CD4-positive, CD25-positive, alpha-beta regulatory T cell (primary cell): ENCODE results near the gene SYT3. TPM values are rescaled to one million over a fixed set of nuclear protein-coding genes. Genes with fewer than 3 reads are reported as not detected.
"Not testable (repeated sequence)": the region's sequence is repeated elsewhere in the genome, so short reads cannot be mapped to it uniquely, and the experiment has no call there.

Source experiments
- ATAC-seq, 2 donors: fragments of 150-1000 bp; cut with Tn5 transposase; one replicate each; pipeline ENCODE4 v1.10.0; 2021; ENCODE audit warnings: low read depth in 2 of 2, moderate number of reproducible peaks in 2 of 2, moderate library complexity in 1 of 2
- DNase-seq, 3 donors: peaks; one replicate each; pipeline versions ENCODE4 v3.0.0 to v3.0.0-alpha.2; 2012 to 2022; ENCODE audit warnings: mixed read lengths in 1 of 3
- H3K27ac ChIP-seq: one replicate; pipeline ENCODE4 v1.7.0; 2013; ENCODE audit warnings: mild to moderate bottlenecking, low read length; ENCODE audit not compliant: insufficient read depth, poor library complexity, severe bottlenecking
- H3K27me3 ChIP-seq: one replicate; pipeline ENCODE4 v1.7.0; 2013; ENCODE audit warnings: low read length; ENCODE audit not compliant: control insufficient read depth, insufficient read depth
- H3K36me3 ChIP-seq: one replicate; pipeline ENCODE4 v1.7.0; 2013; ENCODE audit warnings: mild to moderate bottlenecking, low read length, moderate library complexity; ENCODE audit not compliant: control insufficient read depth, insufficient read depth
- H3K4me1 ChIP-seq: 2 replicates; pipeline ENCODE4 v1.7.0; 2013; ENCODE audit warnings: mild to moderate bottlenecking, low read length; ENCODE audit not compliant: insufficient read depth, control insufficient read depth, poor library complexity, severe bottlenecking
- H3K4me3 ChIP-seq: one replicate; pipeline ENCODE4 v1.7.0; 2013; ENCODE audit warnings: low read depth, mild to moderate bottlenecking, low read length, moderate library complexity
- H3K9me3 ChIP-seq, 2 experiments: 1 replicate in 1 of 2; 2 replicates in 1 of 2; pipeline ENCODE4 v1.7.0; 2013; ENCODE audit warnings: low read length in 2 of 2, mild to moderate bottlenecking in 1 of 2, moderate library complexity in 1 of 2; ENCODE audit not compliant: control insufficient read depth in 2 of 2
- H3K27ac Mint-ChIP-seq, 3 donors: one replicate each; pipeline ENCODE4 v1.8.0; 2020 to 2022; ENCODE audit warnings: mild to moderate bottlenecking in 3 of 3, mixed read lengths in 3 of 3, moderate library complexity in 2 of 3
- H3K27me3 Mint-ChIP-seq: one replicate; pipeline ENCODE4 v1.8.0; 2022; ENCODE audit warnings: mild to moderate bottlenecking, mixed read lengths
- H3K36me3 Mint-ChIP-seq: one replicate; pipeline ENCODE4 v1.8.0; 2020; ENCODE audit warnings: mixed read lengths
- H3K4me1 Mint-ChIP-seq, 4 donors: one replicate each; pipeline ENCODE4 v1.8.0; 2020 to 2022; ENCODE audit warnings: mixed read lengths in 4 of 4, mild to moderate bottlenecking in 1 of 4
- H3K4me3 Mint-ChIP-seq, 4 donors: one replicate each; pipeline ENCODE4 v1.8.0; 2020 to 2022; ENCODE audit warnings: mild to moderate bottlenecking in 4 of 4, mixed read lengths in 4 of 4, moderate library complexity in 3 of 4
- H3K9me3 Mint-ChIP-seq, 7 donors: one replicate each; pipeline ENCODE4 v1.8.0; 2020 to 2022; ENCODE audit warnings: mixed read lengths in 7 of 7, mild to moderate bottlenecking in 3 of 7, moderate library complexity in 2 of 7
- polyA plus RNA-seq, 4 donors: library from polyadenylated mRNA; unstranded; fragments of 300-500 nt; fragmentation: Illumina TruSeq; gene quantifications; one replicate each; pipeline ENCODE4 v1.2.3, GENCODE V29; 2021
- total RNA-seq: library from RNA; stranded (reverse); gene quantifications from one replicate; pipeline ENCODE4 v1.2.3, GENCODE V29; 2022

Gene SYT3
- total and polyA plus RNA-seq, 5 donors from 2014 or later: not detected

DNA sequence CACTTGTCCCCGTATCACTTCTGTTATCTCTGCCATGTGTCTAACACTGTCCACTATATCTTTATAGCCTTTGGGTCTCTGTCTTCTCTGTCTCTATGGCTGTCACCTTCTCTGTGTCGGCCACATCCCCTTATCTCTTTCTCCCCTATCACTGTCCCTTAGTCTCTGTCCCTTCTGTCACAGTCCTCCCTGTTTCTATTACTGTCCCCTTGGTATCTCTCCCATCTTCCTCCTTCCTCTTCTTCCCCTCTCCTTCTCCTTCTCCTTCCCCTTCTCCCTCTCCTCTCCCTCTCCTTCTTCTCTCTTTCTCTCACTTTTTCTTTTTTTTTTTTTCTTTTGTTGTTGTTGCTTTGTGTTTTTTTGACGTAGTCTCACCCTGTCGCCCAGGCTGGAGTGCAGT lies 36.7 kb downstream of the SYT3 start:
- H3K27me3 Mint-ChIP-seq: peaks cover 24% of the 10 kb centered on the region
- H3K9me3 Mint-ChIP-seq: peaks cover 0 to 10% (median 0%) of the 10 kb centered on the region in 7 donors
- ATAC-seq: no peak
- Histone ChIP-seq H3K4me1 (peaks cover 7% of the 10 kb centered on the region), H3K36me3 (no peaks in the 10 kb centered on the region), H3K27ac (no peak overlapping the region), H3K9me3 (no peaks in the 10 kb centered on the region), H3K27me3 (no peaks in the 10 kb centered on the region), H3K4me3 (no peak overlapping the region)
- H3K27ac Mint-ChIP-seq: no peak overlapping the region
- DNase-seq: no peak
- peaks cover 0 to 12% (median under 1%) of the 10 kb centered on the region in 4 donors for H3K4me1 Mint-ChIP-seq
- H3K4me3 Mint-ChIP-seq: no peak overlapping the region
- no peaks in the 10 kb centered on the region for H3K36me3 Mint-ChIP-seq

DNA sequence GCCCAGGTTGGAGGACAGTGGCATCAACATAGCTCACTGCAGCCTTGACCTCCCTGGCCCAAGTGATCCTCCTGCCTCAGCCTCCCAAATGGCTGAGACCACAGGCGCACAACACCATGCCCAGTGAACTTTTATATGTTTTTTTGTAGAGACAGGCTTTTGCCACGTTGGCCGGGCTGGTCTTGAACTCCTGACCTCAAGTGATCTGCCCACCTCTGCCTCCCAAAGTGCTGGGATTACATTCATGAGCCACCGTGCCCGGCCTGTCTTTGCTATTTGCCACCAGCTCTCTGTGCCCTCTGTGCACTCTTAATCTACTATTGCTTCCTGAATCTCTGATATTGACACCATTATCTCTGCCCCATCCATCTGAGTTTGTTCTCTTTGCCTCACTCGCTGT lies 37.2 kb downstream of the SYT3 start:
- Histone ChIP-seq H3K36me3 (no peaks in the 10 kb centered on the region), H3K27ac (no peak overlapping the region), H3K27me3 (no peaks in the 10 kb centered on the region), H3K4me1 (peaks cover 3% of the 10 kb centered on the region), H3K4me3 (no peak overlapping the region), H3K9me3 (no peaks in the 10 kb centered on the region)
- no peak for ATAC-seq
- Mint-ChIP-seq H3K9me3 (peaks cover 0 to 8% (median 0%) of the 10 kb centered on the region in 7 donors), H3K4me1 (peaks cover 0 to 8% (median 0%) of the 10 kb centered on the region in 4 donors), H3K27me3 (peaks cover 23% of the 10 kb centered on the region), H3K27ac (no peak overlapping the region), H3K36me3 (no peaks in the 10 kb centered on the region), H3K4me3 (no peak overlapping the region)
- no peak for DNase-seq

DNA sequence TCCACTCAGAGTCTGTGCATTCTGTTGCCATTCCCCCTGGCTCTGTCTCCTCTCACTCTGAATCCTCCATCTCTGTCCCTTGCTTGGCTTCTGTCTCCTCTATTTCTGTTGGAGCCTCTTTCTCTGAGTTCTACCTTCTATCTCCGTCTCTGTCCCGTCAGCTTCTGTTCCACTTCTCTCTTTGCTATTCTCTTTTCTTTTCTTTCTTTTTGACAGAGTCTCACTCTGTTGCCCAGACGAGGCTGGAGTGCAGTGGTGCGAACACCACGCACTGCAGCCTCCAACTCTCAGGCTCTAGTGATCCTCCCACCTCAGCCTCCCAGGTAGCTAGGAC lies 37.6 kb downstream of the SYT3 start:
- peaks cover 0 to 5% (median 0%) of the 10 kb centered on the region in 4 donors for H3K4me1 Mint-ChIP-seq
- H3K36me3 Mint-ChIP-seq: no peaks in the 10 kb centered on the region
- H3K27ac Mint-ChIP-seq: no peak overlapping the region
- Histone ChIP-seq H3K4me1 (no peaks in the 10 kb centered on the region), H3K36me3 (no peaks in the 10 kb centered on the region), H3K27me3 (no peaks in the 10 kb centered on the region), H3K27ac (no peak overlapping the region), H3K9me3 (no peaks in the 10 kb centered on the region), H3K4me3 (no peak overlapping the region)
- H3K9me3 Mint-ChIP-seq: peaks cover 0 to 4% (median 0%) of the 10 kb centered on the region in 7 donors
- DNase-seq: no peak
- H3K4me3 Mint-ChIP-seq: no peak overlapping the region
- ATAC-seq: no peak
- H3K27me3 Mint-ChIP-seq: peaks cover 21% of the 10 kb centered on the region

DNA sequence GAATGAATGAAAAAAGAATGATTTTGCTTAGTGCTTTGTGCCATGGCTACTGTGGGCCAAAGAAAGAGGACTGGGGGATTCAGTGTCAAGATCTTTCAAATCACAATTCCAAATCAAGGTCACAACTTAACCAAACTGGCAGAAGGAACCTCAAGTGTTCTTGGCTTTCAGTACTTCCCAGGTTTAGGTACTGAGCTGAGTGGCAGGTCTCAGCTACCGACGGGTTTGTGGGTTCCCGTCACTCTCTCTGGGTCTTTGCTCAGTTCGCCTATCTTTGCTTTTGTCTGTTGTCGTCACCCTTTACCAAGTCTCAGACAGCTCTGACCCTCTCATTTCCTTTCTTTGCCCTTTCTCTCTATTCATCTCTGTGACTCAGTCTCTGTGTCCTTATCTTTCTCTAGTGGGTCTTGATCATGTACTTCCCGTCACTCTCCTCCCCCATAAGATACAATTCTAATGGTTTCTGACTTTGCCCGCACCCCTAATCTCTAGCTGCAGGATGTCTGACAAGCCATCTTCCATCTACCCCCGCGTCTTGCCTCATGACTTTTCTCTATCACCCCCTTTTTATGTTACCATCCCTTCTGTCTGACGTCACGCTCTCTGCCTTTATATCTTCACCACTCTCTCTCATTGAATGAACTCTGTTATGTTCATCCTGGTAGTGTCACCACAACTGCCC lies 38.1 kb downstream of the SYT3 start:
- Histone ChIP-seq H3K27me3 (no peaks in the 10 kb centered on the region), H3K27ac (no peak overlapping the region), H3K4me1 (no peaks in the 10 kb centered on the region), H3K9me3 (no peaks in the 10 kb centered on the region), H3K4me3 (no peak overlapping the region), H3K36me3 (no peaks in the 10 kb centered on the region)
- peak in 1 of 3 donors; percentile 1 for DNase-seq
- Mint-ChIP-seq H3K4me1 (peaks cover 0 to 4% (median 0%) of the 10 kb centered on the region in 4 donors), H3K4me3 (no peak overlapping the region), H3K27me3 (peaks cover 16% of the 10 kb centered on the region), H3K27ac (no peak overlapping the region), H3K9me3 (peaks cover 0 to 4% (median 0%) of the 10 kb centered on the region in 7 donors), H3K36me3 (no peaks in the 10 kb centered on the region)
- ATAC-seq: no peak

DNA sequence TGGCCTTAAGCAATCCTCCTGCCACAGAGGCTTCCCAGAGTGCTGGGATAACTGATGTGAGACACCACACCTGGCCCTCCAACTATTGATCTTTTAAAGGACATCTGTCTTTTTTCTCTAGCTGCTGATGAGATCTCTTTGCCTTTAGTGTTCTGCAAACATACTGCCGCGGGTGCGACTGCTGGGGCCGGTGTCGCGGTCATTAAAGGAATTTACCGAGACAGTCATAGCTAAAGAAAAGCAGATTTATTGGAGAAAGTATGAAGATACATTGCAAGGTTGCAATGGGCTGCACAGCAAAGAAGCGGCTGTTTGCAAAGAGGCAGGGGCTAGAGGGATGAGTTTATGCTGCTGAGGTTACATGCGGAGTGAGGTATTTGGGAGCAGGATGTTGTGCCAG lies 40.3 kb downstream of the SYT3 start:
- Histone ChIP-seq H3K9me3 (no peaks in the 10 kb centered on the region), H3K4me1 (no peaks in the 10 kb centered on the region), H3K36me3 (no peaks in the 10 kb centered on the region), H3K27me3 (no peaks in the 10 kb centered on the region), H3K4me3 (no peak overlapping the region), H3K27ac (no peak overlapping the region)
- no peak for DNase-seq
- no peak overlapping the region for H3K27ac Mint-ChIP-seq
- no peak for ATAC-seq
- peaks cover 0 to 2% (median 0%) of the 10 kb centered on the region in 4 donors for H3K4me1 Mint-ChIP-seq
- H3K36me3 Mint-ChIP-seq: no peaks in the 10 kb centered on the region
- peaks cover 8% of the 10 kb centered on the region for H3K27me3 Mint-ChIP-seq
- peaks cover 0 to 4% (median 0%) of the 10 kb centered on the region in 7 donors for H3K9me3 Mint-ChIP-seq
- H3K4me3 Mint-ChIP-seq: no peak overlapping the region

DNA sequence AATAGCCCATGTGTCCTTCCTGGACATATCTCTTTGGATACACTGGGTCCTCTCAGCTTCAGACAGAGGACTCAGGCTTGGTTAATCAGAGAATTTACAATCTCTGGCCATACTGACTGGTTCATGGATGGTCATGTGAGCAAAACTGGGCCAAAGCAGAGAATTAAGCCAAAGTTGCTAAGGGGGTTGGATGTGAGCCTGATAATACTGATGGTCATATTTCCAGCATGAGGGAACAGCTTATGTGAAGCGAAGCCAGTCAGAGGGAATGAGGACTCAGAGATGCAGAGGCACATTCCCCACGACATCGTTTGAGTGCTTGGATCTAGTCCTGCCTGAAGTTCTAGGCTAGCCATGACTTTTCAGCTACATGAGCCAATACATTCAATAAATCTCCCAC lies 49.5 kb downstream of the SYT3 start:
- Histone ChIP-seq H3K36me3 (no peaks in the 10 kb centered on the region), H3K27ac (no peak overlapping the region), H3K9me3 (no peaks in the 10 kb centered on the region), H3K27me3 (no peaks in the 10 kb centered on the region), H3K4me1 (no peaks in the 10 kb centered on the region), H3K4me3 (no peak overlapping the region)
- peaks cover 5% of the 10 kb centered on the region for H3K27me3 Mint-ChIP-seq
- H3K9me3 Mint-ChIP-seq: peaks cover 0 to 2% (median 0%) of the 10 kb centered on the region in 7 donors
- no peaks in the 10 kb centered on the region for H3K36me3 Mint-ChIP-seq
- ATAC-seq: no peak
- no peak overlapping the region for H3K4me3 Mint-ChIP-seq
- no peaks in the 10 kb centered on the region for H3K4me1 Mint-ChIP-seq
- DNase-seq: no peak
- H3K27ac Mint-ChIP-seq: no peak overlapping the region

DNA sequence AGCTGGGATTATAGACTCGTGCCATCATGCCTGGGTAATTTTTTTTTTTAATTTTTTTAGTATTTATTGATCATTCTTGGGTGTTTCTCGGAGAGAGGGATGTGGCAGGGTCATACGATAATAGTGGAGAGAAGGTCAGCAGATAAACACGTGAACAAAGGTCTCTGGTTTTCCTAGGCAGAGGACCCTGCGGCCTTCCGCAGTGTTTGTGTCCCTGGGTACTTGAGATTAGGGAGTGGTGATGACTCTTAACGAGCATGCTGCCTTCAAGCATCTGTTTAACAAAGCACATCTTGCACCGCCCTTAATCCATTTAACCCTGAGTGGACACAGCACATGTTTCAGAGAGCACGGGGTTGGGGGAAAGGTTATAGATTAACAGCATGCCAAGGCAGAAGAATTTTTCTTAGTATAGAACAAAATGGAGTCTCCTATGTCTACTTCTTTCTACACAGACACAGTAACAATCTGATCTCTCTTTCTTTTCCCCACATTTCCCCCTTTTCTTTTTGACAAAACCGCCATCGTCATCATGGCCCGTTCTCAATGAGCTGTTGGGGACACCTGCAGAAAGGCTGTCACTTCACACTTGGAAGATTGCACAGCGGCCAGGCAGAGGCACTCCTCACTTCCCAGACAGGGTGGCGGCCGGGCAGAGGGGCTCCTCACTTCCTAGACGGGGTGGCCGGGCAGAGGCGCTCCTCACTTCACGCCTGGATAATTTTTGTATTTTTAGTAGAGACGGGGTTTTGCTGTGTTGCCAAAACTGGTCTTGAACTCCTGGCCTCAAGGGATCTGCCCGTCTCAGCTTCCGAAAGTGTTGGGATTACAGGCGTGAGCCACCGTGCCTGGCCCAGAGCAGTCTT lies 57.7 kb downstream of the SYT3 start:
- not testable (repeated sequence) for H3K27me3 Mint-ChIP-seq, H3K4me3 ChIP-seq, H3K36me3 ChIP-seq, H3K36me3 Mint-ChIP-seq, H3K27ac Mint-ChIP-seq, ATAC-seq, H3K27ac ChIP-seq, H3K9me3 Mint-ChIP-seq, H3K4me1 Mint-ChIP-seq, H3K4me1 ChIP-seq, H3K27me3 ChIP-seq, H3K9me3 ChIP-seq, DNase-seq
- peak overlapping the region in 1 of 4 donors; percentile 52 for H3K4me3 Mint-ChIP-seq
